ENCODE data around the gene GMEB1.

GRCh38 chr1:28666806-28667205 lies 1.8 kb upstream of the GMEB1 start:
- TF ChIP-seq CTCF (IDR thresholded peaks at IDR 0.05) (no peak), POLR2A (IDR thresholded peaks at IDR 0.05) (no peak)
